HEK293T (cell line): Measurements from ENCODE around the gene BRD7.

ENCODE experiments used
- FOXA1 ChIP-seq: fragments of 450-650 bp; IDR thresholded peaks from 2 replicates; pipeline ENCODE4 v1.6.1; 2016; ENCODE audit warnings: mild to moderate bottlenecking
- FOXM1 ChIP-seq: fragments of 450-650 bp; IDR thresholded peaks from 2 replicates; pipeline ENCODE4 v1.6.1; 2017; ENCODE audit warnings: mild to moderate bottlenecking, borderline replicate concordance
- PKNOX1 ChIP-seq: fragments of 450-650 bp; IDR thresholded peaks from 2 replicates; pipeline ENCODE4 v1.6.1; 2016
- SUZ12 ChIP-seq: fragments of 450-650 bp; IDR thresholded peaks from 2 replicates; pipeline ENCODE4 v1.6.1; 2016; ENCODE audit warnings: mild to moderate bottlenecking
- ZNF384 ChIP-seq: fragments of 450-650 bp; IDR thresholded peaks from 2 replicates; pipeline ENCODE4 v1.6.1; 2016

DNA sequence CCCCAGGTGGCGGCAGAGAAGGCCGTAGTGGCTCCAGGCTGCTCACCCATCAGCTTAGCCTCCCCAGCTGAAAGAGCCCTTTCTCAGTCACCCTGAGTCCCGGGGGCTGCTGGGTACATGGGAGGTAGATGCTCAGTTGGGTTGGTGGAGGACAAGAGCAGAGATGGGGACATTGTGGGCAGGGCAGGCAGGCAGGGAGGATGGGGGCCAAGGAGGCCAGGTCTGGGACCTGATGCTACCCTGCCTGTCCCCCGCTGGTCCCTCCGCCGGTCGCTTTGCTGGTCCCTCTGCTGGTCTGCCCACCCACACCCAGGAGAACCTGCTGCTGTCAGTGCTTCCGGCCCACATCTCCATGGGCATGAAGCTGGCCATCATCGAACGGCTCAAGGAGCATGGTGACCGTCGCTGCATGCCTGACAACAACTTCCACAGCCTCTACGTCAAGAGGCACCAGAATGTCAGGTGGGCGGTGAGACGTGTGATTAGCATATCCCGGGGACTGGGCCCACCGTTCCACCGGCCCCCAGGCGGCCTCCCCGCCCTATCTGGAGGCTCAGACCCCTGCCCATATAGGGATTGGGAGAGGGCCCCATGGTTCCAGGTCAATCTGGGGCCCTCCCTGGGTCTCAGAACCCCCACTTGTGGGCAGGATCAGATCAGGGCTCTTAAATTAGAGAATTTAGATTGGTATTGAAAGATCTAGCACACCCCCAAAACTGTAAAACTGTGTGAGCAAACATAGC, 75.6 kb downstream of the BRD7 start:
- TF ChIP-seq ZNF384 (no peak), FOXA1 (no peak), FOXM1 (no peak), PKNOX1 (no peak), SUZ12 (no peak)
